BLaER1 treated with 17β-estradiol and CSF1 and Interleukin-3, amounts not matched to agents 10 nM and 100 nM (cell line): Measurements from ENCODE around the gene RNF169.

Source experiments
- H3K27ac ChIP-seq, 11 experiments: shearing (Covaris generic); formaldehyde crosslinking; 2 replicates each; pipeline ENCODE4 v1.8.1; 2022
- H3K27me3 ChIP-seq, 11 experiments: shearing (Covaris generic); formaldehyde crosslinking; 2 replicates each; pipeline ENCODE4 v1.8.1; 2022
- H3K36me3 ChIP-seq, 11 experiments: shearing (Covaris generic); formaldehyde crosslinking; 2 replicates each; pipeline ENCODE4 v1.8.1; 2022
- H3K4me1 ChIP-seq, 10 experiments: shearing (Covaris generic); formaldehyde crosslinking; 2 replicates each; pipeline ENCODE4 v1.8.1; 2022
- H3K4me2 ChIP-seq, 11 experiments: shearing (Covaris generic); formaldehyde crosslinking; 2 replicates each; pipeline ENCODE4 v1.8.1; 2022
- H3K4me3 ChIP-seq, 10 experiments: shearing (Covaris generic); formaldehyde crosslinking; 2 replicates each; pipeline ENCODE4 v1.8.1; 2022
- H3K9ac ChIP-seq, 11 experiments: shearing (Covaris generic); formaldehyde crosslinking; 2 replicates each; pipeline ENCODE4 v1.8.1; 2022
- H3K9me3 ChIP-seq, 11 experiments: shearing (Covaris generic); formaldehyde crosslinking; replicated peaks in 1 of 11; 2 replicates each; pipeline ENCODE4 v1.8.1; 2022
- H4K20me1 ChIP-seq, 11 experiments: shearing (Covaris generic); formaldehyde crosslinking; 2 replicates each; pipeline ENCODE4 v1.8.1; 2022
- Cebpa-rat ChIP-seq, 11 experiments: shearing (Covaris generic); IDR thresholded peaks; 2 replicates each; pipeline ENCODE4 v1.8.1; 2022

RNF169 gene, protein sequence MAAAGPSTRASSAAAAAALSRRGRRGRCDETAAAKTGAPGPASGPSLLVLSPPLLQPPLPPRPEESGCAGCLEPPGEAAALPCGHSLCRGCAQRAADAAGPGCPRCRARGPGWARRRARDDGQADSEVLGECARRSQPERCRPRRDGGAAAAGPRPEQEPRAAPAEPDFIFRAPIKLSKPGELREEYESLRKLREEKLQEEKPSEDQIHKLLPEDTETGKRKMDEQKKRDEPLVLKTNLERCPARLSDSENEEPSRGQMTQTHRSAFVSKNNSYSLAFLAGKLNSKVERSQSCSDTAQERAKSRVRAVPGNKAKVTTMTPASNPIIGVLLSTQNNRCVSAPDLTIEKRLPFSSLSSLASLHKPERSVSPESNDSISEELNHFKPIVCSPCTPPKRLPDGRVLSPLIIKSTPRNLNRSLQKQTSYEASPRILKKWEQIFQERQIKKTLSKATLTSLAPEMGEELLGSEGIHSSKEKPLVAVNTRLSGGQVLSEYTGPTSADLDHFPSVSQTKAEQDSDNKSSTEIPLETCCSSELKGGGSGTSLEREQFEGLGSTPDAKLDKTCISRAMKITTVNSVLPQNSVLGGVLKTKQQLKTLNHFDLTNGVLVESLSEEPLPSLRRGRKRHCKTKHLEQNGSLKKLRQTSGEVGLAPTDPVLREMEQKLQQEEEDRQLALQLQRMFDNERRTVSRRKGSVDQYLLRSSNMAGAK

DNA sequence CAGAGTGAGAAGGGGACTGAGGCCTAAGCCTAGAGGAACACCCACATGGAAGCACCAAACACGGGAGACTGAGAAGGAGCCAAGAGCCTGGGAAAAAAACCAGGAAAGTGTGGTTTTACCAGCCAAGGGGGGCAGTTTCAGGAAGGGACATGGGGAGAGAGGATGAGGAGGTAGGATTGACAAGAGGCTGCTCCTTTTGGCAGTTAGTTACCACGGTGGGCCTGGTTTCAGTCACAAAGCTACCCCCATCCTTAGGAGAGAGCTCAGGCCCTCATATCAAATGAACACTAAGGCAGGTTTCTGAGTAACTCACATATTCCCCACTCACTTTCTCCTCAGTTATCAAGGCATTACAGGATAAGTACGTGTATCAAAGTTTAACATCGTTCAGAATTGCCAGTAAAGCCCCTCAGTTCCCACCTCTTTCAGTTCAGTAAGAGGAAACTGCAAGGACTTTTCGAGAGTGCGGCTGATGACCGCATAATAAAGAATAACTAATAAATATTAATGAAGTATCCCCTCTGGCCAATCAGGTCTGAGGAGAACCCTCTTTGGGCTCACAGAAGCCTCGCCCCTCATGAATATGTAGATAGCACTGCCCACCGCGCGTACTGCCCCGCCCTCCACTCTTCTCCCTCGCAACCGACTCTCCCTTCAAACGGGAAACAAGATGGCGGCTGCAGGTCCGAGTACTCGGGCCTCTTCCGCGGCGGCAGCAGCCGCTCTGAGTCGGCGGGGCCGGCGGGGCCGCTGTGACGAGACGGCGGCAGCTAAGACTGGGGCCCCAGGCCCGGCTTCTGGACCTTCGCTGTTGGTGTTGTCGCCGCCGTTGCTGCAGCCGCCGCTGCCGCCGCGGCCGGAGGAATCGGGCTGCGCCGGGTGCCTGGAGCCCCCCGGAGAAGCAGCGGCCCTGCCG is at the start of gene RNF169:
Gene RNF169 (plus strand): TSS at position 639 of the 916 bp plus-strand sequence. CDS start 32 bp downstream, at position 671.
- H3K27me3 ChIP-seq: no peaks in the 10 kb centered on the region
- no peak for TF ChIP-seq Cebpa-rat (IDR thresholded peaks at IDR 0.05)
- peaks cover 0 to 23% (median 11%) of the 10 kb centered on the region in 11 experiments; a peak in 12 of 22 replicates for H3K36me3 ChIP-seq
- H3K27ac ChIP-seq: peak within 1 kb of the TSS; percentile 97 to 100 (median 99)
- H3K9me3 ChIP-seq: 0 out of 22 replicates have a peak, but pooled peaks cover 0 to 3% (median 0%) of the 10 kb centered on the region in 11 experiments
- H3K9ac ChIP-seq: peak within 1 kb of the TSS; percentile 96 to 100 (median 99)
- H3K4me3 ChIP-seq: peak within 1 kb of the TSS; percentile 77 to 91 (median 86)
- H3K4me2 ChIP-seq: peak within 1 kb of the TSS; percentile 74 to 93 (median 88)
- peaks cover 0 to 39% (median 29%) of the 10 kb centered on the region in 11 experiments; a peak in 14 of 22 replicates for H4K20me1 ChIP-seq
- peaks cover 29 to 48% (median 32%) of the 10 kb centered on the region in 10 experiments for H3K4me1 ChIP-seq

DNA sequence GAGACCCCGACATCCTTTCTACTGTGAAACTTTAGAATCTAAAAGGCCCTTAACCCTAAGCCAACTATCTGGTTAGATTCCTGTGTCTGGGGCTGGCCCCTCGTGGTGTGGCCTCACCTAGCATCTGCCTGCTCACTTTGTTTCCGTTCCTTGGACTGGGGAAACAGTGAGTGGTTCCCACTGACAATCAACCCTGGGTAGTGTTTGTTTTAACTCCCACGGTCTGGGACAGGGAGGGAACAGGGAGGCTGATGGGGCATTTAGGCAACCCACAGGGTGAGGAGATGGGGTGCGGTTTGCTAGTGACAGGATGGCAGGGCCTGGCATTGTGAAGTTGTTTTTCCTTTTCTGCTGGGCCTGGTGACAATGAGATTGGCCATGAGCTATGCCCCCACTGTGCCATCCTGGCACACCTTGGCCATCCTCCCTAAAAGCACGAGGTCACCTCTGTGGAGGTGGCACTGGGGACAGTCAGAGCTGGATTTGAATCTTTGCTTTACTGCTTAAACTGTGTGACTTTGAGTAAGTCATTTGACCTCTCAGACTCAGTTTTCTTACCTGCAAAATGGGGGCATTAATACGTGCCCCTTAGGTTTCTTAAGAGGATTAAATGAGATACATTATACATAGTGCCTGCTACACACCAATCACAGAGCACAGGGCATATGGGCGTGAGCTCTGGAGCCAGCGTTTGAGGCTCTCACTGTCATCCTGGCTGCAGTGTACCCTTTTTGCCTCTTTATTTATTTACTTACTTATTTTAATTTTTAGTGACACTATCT is 48.8 kb upstream of the RNF169 start:
- no peaks in the 10 kb centered on the region for H3K27me3 ChIP-seq
- H4K20me1 ChIP-seq: no peaks in the 10 kb centered on the region
- no peak overlapping the region for H3K27ac ChIP-seq
- H3K9me3 ChIP-seq: no peaks in the 10 kb centered on the region
- H3K4me2 ChIP-seq: no peak overlapping the region
- no peaks in the 10 kb centered on the region for H3K4me1 ChIP-seq
- no peak overlapping the region for H3K4me3 ChIP-seq
- H3K9ac ChIP-seq: no peak overlapping the region
- no peak for TF ChIP-seq Cebpa-rat (IDR thresholded peaks at IDR 0.05)
- no peaks in the 10 kb centered on the region for H3K36me3 ChIP-seq

DNA sequence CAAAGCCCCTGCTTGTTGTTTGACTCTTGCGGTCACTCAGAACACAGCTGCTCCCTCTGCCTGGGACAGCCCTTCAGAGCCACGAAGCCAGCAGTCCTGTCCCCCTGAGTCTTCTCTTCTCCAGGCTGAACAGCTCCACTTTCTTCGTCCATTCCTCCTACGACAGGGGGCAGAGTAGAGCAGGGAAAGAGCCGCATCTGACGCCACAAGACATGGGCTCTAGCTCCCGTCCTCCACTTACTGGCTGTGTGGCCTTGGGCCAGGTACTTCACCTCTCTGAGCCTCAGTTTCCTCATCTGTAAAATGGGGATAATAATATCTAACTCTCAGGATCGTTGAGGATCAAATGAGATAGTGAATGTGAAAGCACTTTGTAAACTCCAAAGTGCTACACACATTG is 47.3 kb upstream of the RNF169 start:
- H3K27me3 ChIP-seq: no peaks in the 10 kb centered on the region
- H3K4me2 ChIP-seq: no peak overlapping the region
- no peaks in the 10 kb centered on the region for H3K36me3 ChIP-seq
- no peaks in the 10 kb centered on the region for H3K4me1 ChIP-seq
- H3K9me3 ChIP-seq: no peaks in the 10 kb centered on the region
- no peak overlapping the region for H3K9ac ChIP-seq
- TF ChIP-seq Cebpa-rat (IDR thresholded peaks at IDR 0.05): no peak
- no peak overlapping the region for H3K27ac ChIP-seq
- H4K20me1 ChIP-seq: no peaks in the 10 kb centered on the region
- H3K4me3 ChIP-seq: no peak overlapping the region

DNA sequence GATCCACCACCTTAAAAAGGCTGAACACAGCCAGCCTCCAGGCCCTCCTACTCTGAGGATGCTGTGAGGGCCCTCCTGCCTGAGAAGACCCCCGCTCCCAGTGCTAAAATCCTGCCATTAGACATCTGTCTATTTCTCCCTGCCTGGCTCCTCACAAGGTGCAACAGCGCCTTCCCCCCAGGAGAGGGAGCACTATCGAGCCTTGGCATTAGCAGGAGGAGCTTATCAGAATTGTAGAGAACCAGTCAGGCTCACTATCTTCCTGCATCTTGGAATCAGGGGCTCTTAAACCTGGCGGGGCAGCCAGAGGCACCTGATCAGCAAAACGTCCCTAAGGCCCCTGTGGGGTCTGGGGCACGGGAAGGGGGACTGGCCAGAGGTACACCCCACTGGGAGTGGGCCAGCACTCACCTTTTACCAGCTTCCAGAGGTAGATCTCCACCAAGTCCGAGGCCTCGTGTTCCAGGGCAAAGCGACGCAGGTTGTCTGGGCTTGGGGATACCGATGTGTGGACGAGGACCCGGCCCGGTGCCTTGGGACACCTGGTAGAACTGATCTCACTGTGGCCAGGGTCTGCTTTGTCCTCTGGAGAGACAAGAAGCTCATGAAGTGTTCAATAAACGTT is 46.2 kb upstream of the RNF169 start:
- Histone ChIP-seq H3K4me1 (peaks cover 0 to under 1% (median 0%) of the 10 kb centered on the region in 10 experiments; a peak in 2 of 20 replicates), H3K27me3 (no peaks in the 10 kb centered on the region), H3K9me3 (no peaks in the 10 kb centered on the region), H3K27ac (no peak overlapping the region), H3K4me3 (no peak overlapping the region), H3K9ac (no peak overlapping the region), H3K36me3 (no peaks in the 10 kb centered on the region), H3K4me2 (no peak overlapping the region), H4K20me1 (no peaks in the 10 kb centered on the region; a peak in 1 of 22 replicates)
- TF ChIP-seq Cebpa-rat (IDR thresholded peaks at IDR 0.05): no peak

- Histone ChIP-seq H3K9ac (no peak overlapping the region), H3K4me2 (no peak overlapping the region), H3K27me3 (no peaks in the 10 kb centered on the region), H3K9me3 (no peaks in the 10 kb centered on the region), H3K4me3 (no peak overlapping the region), H4K20me1 (no peaks in the 10 kb centered on the region; a peak in 1 of 22 replicates), H3K4me1 (peaks cover 0 to 8% (median 0%) of the 10 kb centered on the region in 10 experiments; a peak in 2 of 20 replicates), H3K27ac (no peak overlapping the region), H3K36me3 (no peaks in the 10 kb centered on the region)
- TF ChIP-seq Cebpa-rat (IDR thresholded peaks at IDR 0.05): no peak
Observed at GRCh38 chr11:74703211-74703610, 45.4 kb upstream of the RNF169 start.

GRCh38 chr11:74707182-74707581 is 41.5 kb upstream of the RNF169 start:
- H3K27me3 ChIP-seq: no peaks in the 10 kb centered on the region
- H3K36me3 ChIP-seq: no peaks in the 10 kb centered on the region
- H4K20me1 ChIP-seq: no peaks in the 10 kb centered on the region; a peak in 1 of 22 replicates
- TF ChIP-seq Cebpa-rat (IDR thresholded peaks at IDR 0.05): no peak
- H3K9me3 ChIP-seq: no peaks in the 10 kb centered on the region
- no peak overlapping the region for H3K27ac ChIP-seq
- H3K4me3 ChIP-seq: no peak overlapping the region
- peaks cover 0 to 8% (median 0%) of the 10 kb centered on the region in 10 experiments; a peak in 2 of 20 replicates for H3K4me1 ChIP-seq
- no peak overlapping the region for H3K4me2 ChIP-seq
- H3K9ac ChIP-seq: no peak overlapping the region

- peak overlapping the region in 2 of 11 experiments; percentile 13 to 29; a peak in 2 of 22 replicates for H3K4me2 ChIP-seq
- H3K9me3 ChIP-seq: no peaks in the 10 kb centered on the region
- H3K27me3 ChIP-seq: no peaks in the 10 kb centered on the region
- no peak overlapping the region for H3K27ac ChIP-seq
- peaks cover 0 to 8% (median 0%) of the 10 kb centered on the region in 10 experiments; a peak in 2 of 20 replicates for H3K4me1 ChIP-seq
- H3K36me3 ChIP-seq: no peaks in the 10 kb centered on the region
- no peak overlapping the region for H3K4me3 ChIP-seq
- TF ChIP-seq Cebpa-rat (IDR thresholded peaks at IDR 0.05): no peak
- H4K20me1 ChIP-seq: no peaks in the 10 kb centered on the region; a peak in 1 of 22 replicates
- no peak overlapping the region for H3K9ac ChIP-seq
Observed at GRCh38 chr11:74707602-74708510, 40.8 kb upstream of the RNF169 start.
